BJ (cell line): Measurements from ENCODE around the gene ODR4. TPM values are rescaled to one million over a fixed set of nuclear protein-coding genes. Genes with fewer than 3 reads are reported as not detected.
A peak's percentile ranks its signal among the peaks of the same experiment; 100 is the strongest.

Experiments
- CTCF ChIA-PET: fragments of 350-600 bp; formaldehyde crosslinking; extraction: SDS; loops from one replicate; lab custom pipeline; 2021; ENCODE audit warnings: antibody characterized with exemption, inconsistent platforms; lab: Yijun Ruan, JAX
- POLR2A ChIA-PET: fragments of 300-600 bp; sonication (Branson Sonifier 250); formaldehyde crosslinking; extraction: SDS; loops from one replicate; lab custom pipeline; 2021; ENCODE audit warnings: antibody characterized with exemption; lab: Charles Lee
- DNase-seq: peaks from one replicate; pipeline ENCODE4 v3.0.0-alpha.2; 2011; ENCODE audit warnings: low read depth
- H3K27me3 ChIP-seq: 2 replicates; pipeline ENCODE4 v1.6.0; 2011; ENCODE audit warnings: low read length; ENCODE audit not compliant: control insufficient read depth, insufficient read depth
- H3K36me3 ChIP-seq: 2 replicates; pipeline ENCODE4 v1.5.1; 2011; ENCODE audit warnings: low read length; ENCODE audit not compliant: control insufficient read depth, insufficient read depth
- H3K4me3 ChIP-seq: 2 replicates; pipeline ENCODE4 v1.5.1; 2011; ENCODE audit warnings: low read depth, mild to moderate bottlenecking, control low read depth, low read length
- polyA plus RNA-seq: library from polyadenylated mRNA; depleted of rRNA; stranded (reverse); fragments of >200 nt; gene quantifications from 2 replicates; pipeline ENCODE4 v1.2.3, GENCODE V29; 2011
- TF ChIP-seq, protein P1 (sequence below): IDR thresholded peaks from 2 replicates; pipeline ENCODE4 v1.5.1; 2011; ENCODE audit warnings: low read depth, mild to moderate bottlenecking, control low read depth, inconsistent platforms, low read length, moderate library complexity; ENCODE audit not compliant: insufficient read depth

ODR4 gene
- polyA plus RNA-seq, 1 experiment = 6.2 TPM

DNA sequence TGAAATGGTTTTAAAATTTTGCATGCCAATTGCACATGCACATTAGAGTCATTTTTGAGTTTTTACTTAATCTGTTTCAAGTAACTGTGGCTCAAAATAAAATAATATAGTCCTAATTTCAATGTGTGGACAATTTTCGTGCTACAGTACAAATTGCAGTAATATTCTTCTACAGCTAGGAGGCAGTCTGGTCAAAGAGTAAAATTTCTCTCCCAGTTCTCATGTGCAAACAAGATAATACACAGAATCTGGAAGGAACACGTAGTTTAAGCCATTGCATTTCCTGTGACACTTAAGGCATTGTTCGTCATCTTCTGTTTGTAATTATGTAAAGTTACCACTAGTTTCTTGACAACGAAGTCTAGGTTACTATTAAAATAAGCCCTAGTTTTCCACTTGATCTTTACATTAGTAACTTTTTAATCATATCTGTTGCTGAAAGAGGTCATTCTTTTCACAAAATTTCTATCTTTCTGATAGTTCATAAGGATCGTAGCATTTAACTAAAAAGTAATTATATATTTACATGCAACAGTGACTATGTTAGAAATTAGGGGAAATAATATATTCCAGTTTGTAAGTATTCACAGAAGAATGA lies 28.9 kb downstream of the ODR4 start:
- POLR2A ChIA-PET = interaction anchor here (0.6 kb wide), 2 partner anchors 80 to 318 kb away, joined by 5 read pairs; no protein-coding TSS in a partner anchor
- CTCF ChIA-PET = interaction anchor here (0.6 to 1.5 kb wide), 16 partner anchors 9 to 909 kb away, joined by 3 to 5 read pairs (median 4); partner anchors contain the start of gene PTGS2
- Histone ChIP-seq H3K27me3 (no peaks in the 10 kb centered on the region), H3K4me3 (no peak overlapping the region), H3K36me3 (no peaks in the 10 kb centered on the region)
- no peak for DNase-seq
- TF ChIP-seq, protein P1, sequence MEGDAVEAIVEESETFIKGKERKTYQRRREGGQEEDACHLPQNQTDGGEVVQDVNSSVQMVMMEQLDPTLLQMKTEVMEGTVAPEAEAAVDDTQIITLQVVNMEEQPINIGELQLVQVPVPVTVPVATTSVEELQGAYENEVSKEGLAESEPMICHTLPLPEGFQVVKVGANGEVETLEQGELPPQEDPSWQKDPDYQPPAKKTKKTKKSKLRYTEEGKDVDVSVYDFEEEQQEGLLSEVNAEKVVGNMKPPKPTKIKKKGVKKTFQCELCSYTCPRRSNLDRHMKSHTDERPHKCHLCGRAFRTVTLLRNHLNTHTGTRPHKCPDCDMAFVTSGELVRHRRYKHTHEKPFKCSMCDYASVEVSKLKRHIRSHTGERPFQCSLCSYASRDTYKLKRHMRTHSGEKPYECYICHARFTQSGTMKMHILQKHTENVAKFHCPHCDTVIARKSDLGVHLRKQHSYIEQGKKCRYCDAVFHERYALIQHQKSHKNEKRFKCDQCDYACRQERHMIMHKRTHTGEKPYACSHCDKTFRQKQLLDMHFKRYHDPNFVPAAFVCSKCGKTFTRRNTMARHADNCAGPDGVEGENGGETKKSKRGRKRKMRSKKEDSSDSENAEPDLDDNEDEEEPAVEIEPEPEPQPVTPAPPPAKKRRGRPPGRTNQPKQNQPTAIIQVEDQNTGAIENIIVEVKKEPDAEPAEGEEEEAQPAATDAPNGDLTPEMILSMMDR = peak; percentile 75

DNA sequence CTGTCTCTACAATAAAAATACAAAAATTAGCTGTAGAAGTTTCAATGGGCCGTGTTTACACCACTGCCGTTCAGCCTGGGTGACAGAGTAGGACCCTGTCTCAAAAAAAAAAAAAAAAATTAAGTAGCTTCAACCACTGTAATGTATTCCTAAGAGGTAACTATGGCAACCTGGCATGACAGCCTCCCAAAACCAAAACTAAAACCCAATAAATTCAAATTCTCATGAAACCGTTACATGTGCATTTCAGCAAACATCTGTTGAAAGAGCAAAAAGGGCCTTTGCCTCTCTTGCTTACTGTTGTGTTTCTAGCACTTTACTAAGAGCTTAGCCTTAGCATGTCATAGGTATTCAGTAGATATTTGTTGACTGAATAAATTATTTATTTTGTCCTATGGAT lies 33.5 kb downstream of the ODR4 start:
- H3K36me3 ChIP-seq = no peaks in the 10 kb centered on the region
- ChIA-PET CTCF (interaction anchor here (0.6 to 1.1 kb wide), 2 partner anchors 64 to 577 kb away, joined by 3 read pairs; no protein-coding TSS in a partner anchor), POLR2A (no interaction called here)
- H3K4me3 ChIP-seq = no peak overlapping the region
- TF ChIP-seq, protein P1 = no peak
- no peak for DNase-seq
- H3K27me3 ChIP-seq = no peaks in the 10 kb centered on the region

DNA sequence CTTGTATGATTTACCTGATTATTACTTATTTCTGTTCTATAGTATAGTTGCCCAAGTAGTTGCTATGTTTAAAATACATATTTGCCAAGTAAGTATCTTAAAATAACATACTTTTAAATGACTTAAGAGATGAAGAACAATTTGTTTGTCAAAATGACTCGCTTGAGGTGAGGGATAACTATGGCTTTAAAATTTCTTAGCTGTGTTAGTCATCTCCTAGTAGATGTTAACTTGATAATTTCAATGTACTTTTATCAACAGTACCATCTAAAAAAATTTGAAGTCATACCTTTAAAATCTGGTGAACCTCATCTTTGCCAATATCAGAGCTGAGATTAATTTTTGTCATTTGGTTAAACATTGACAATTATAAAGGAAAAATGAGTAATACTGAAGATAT lies 37.7 kb downstream of the ODR4 start:
- no peaks in the 10 kb centered on the region for H3K27me3 ChIP-seq
- DNase-seq = no peak
- no peaks in the 10 kb centered on the region for H3K36me3 ChIP-seq
- CTCF ChIA-PET = interaction anchor here (0.7 to 1.0 kb wide), 2 partner anchors 15 to 268 kb away, joined by 3 read pairs; no protein-coding TSS in a partner anchor
- TF ChIP-seq, protein P1 = no peak
- POLR2A ChIA-PET = no interaction called here
- no peak overlapping the region for H3K4me3 ChIP-seq

DNA sequence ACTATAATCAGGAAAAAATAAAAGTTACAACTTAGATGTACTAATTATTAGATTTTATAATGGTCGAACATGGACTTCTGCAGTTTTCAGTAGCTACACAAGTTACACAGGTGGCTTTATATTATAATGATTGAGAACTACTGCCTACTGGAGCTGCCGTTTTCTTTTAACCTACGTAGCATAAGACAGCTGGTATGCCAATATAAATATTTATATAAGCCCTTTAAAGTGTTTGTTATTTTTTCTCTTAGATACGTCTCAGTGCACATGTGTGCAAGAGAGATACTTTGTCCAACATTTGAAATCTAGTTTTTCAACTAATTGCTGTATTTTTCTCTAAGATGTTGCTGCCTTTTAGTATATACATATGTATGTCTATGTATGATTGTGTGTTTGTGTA lies 42.9 kb downstream of the ODR4 start:
- Histone ChIP-seq H3K27me3 (no peaks in the 10 kb centered on the region), H3K4me3 (no peak overlapping the region), H3K36me3 (peaks cover 1% of the 10 kb centered on the region; the same call in 1 of the 2 replicates)
- ChIA-PET POLR2A (no interaction called here), CTCF (no interaction called here)
- TF ChIP-seq, protein P1 = no peak
- DNase-seq = no peak

DNA sequence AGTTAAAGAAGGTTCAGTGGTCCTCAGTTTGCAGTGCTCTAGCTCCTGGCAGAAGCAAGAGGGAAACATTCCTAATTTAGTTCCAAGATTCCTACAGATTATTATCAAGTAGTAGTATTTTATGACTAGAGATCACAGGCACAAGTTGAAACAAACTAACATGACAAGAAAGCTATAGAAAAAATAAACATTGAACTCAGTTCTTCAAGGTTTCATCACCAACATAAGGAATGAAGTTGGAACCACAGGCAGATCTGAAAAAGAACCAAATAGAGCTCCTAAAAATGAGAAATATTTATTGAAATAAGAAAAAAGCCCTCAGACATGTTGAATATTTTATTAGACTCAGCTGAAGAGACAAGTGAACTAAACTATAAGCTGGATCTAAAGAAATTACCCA lies 44.7 kb downstream of the ODR4 start:
- Histone ChIP-seq H3K4me3 (no peak overlapping the region), H3K27me3 (no peaks in the 10 kb centered on the region), H3K36me3 (peaks cover 1% of the 10 kb centered on the region; the same call in 1 of the 2 replicates)
- no peak for DNase-seq
- TF ChIP-seq, protein P1 = no peak
- ChIA-PET POLR2A (interaction anchor here (0.6 kb wide), 1 partner anchor 268 kb away, joined by 5 read pairs; no protein-coding TSS in a partner anchor), CTCF (interaction anchor here (0.6 to 1.4 kb wide), 3 partner anchors 8 to 538 kb away, joined by 3 read pairs; no protein-coding TSS in a partner anchor)
